HEK293T (cell line): ENCODE data around the gene LRRC2.
"Not testable (repeated sequence)": the region's sequence is repeated elsewhere in the genome, so short reads cannot be mapped to it uniquely, and the experiment has no call there.

ENCODE experiments used
- CTCF ChIA-PET: fragments of 350-600 bp; formaldehyde crosslinking; extraction: SDS; loops from one replicate; lab custom pipeline; 2021; ENCODE audit warnings: antibody characterized with exemption, inconsistent platforms; lab: Yijun Ruan, JAX
- POLR2A ChIA-PET: fragments of 350-600 bp; formaldehyde crosslinking; extraction: SDS; loops from one replicate; lab custom pipeline; 2020; ENCODE audit warnings: antibody characterized with exemption, inconsistent platforms; lab: Yijun Ruan, JAX
- DNase-seq: peaks from one replicate; pipeline ENCODE4 v3.0.0; 2012; ENCODE audit warnings: mixed read lengths; ENCODE audit errors: extremely low spot score
- ARNT ChIP-seq: fragments of 450-650 bp; IDR thresholded peaks from 2 replicates; pipeline ENCODE4 v1.6.1; 2017; ENCODE audit warnings: mild to moderate bottlenecking
- BHLHE40 ChIP-seq: fragments of 450-650 bp; IDR thresholded peaks from 2 replicates; pipeline ENCODE4 v1.6.1; 2016; ENCODE audit warnings: mild to moderate bottlenecking, moderate library complexity, borderline replicate concordance
- CTBP1 ChIP-seq: fragments of 450-650 bp; IDR thresholded peaks from 2 replicates; pipeline ENCODE4 v1.6.1; 2016; ENCODE audit warnings: borderline replicate concordance
- ELF4 ChIP-seq: fragments of 450-650 bp; IDR thresholded peaks from 2 replicates; pipeline ENCODE4 v1.6.1; 2017; ENCODE audit warnings: antibody characterized with exemption
- FOXA1 ChIP-seq: fragments of 450-650 bp; IDR thresholded peaks from 2 replicates; pipeline ENCODE4 v1.6.1; 2016; ENCODE audit warnings: mild to moderate bottlenecking
- FOXK2 ChIP-seq: fragments of 450-650 bp; IDR thresholded peaks from 2 replicates; pipeline ENCODE4 v1.6.1; 2016; ENCODE audit warnings: mild to moderate bottlenecking
- FOXM1 ChIP-seq: fragments of 450-650 bp; IDR thresholded peaks from 2 replicates; pipeline ENCODE4 v1.6.1; 2017; ENCODE audit warnings: mild to moderate bottlenecking, borderline replicate concordance
- HDGF ChIP-seq: fragments of 450-650 bp; IDR thresholded peaks from 2 replicates; pipeline ENCODE4 v1.6.1; 2017; ENCODE audit warnings: antibody characterized with exemption, borderline replicate concordance
- L3MBTL2 ChIP-seq: fragments of 450-650 bp; conservative IDR thresholded peaks from 2 replicates; pipeline ENCODE4 v1.6.1; 2016; ENCODE audit warnings: mild to moderate bottlenecking
- LEF1 ChIP-seq: fragments of 450-650 bp; IDR thresholded peaks from 2 replicates; pipeline ENCODE4 v1.6.1; 2017; ENCODE audit warnings: mild to moderate bottlenecking, borderline replicate concordance
- NFRKB ChIP-seq: fragments of 450-650 bp; IDR thresholded peaks from 2 replicates; pipeline ENCODE4 v1.6.1; 2016; ENCODE audit warnings: mild to moderate bottlenecking, moderate library complexity
- PKNOX1 ChIP-seq: fragments of 450-650 bp; IDR thresholded peaks from 2 replicates; pipeline ENCODE4 v1.6.1; 2016
- SP1 ChIP-seq: fragments of 450-650 bp; IDR thresholded peaks from 2 replicates; pipeline ENCODE4 v1.6.1; 2017
- SUZ12 ChIP-seq: fragments of 450-650 bp; IDR thresholded peaks from 2 replicates; pipeline ENCODE4 v1.6.1; 2016; ENCODE audit warnings: mild to moderate bottlenecking
- TARDBP ChIP-seq: fragments of 450-650 bp; IDR thresholded peaks from 2 replicates; pipeline ENCODE4 v1.6.1; 2016
- ZNF384 ChIP-seq: fragments of 450-650 bp; IDR thresholded peaks from 2 replicates; pipeline ENCODE4 v1.6.1; 2016

Gene LRRC2

GRCh38 chr3:46595819-46596314, 29.8 kb upstream of the LRRC2 start:
- TF ChIP-seq HDGF (no peak), LEF1 (no peak), TARDBP (no peak), L3MBTL2 (no peak), SUZ12 (no peak), NFRKB (no peak), FOXM1 (no peak), SP1 (no peak), BHLHE40 (no peak), ELF4 (no peak), ARNT (no peak), ZNF384 (no peak), PKNOX1 (no peak), FOXK2 (no peak), CTBP1 (no peak), FOXA1 (no peak)
- no peak for DNase-seq
- ChIA-PET POLR2A (no interaction called here), CTCF (no interaction called here)

DNA sequence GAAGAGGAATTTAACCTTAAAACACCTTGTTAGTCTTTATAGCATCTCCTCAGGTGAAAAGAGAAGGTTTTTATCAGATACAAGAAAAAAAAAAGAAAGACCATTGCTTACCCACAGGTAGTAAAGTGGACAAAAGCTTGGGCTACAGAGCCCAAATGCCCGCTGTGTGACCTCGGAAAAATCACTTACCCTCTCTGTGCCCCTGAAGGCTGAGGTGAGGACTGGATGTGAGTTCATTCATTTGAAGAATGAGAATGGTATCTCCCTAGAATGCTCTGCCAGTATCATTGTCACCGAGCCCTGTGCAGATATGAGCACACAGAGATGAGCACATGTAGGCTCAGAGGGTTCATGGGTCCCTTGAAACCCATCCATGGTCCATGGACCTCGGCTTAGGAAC, 28.6 kb upstream of the LRRC2 start:
- ChIA-PET CTCF (no interaction called here), POLR2A (no interaction called here)
- DNase-seq: no peak
- TF ChIP-seq CTBP1 (no peak), FOXM1 (no peak), ELF4 (no peak), BHLHE40 (no peak), HDGF (no peak), PKNOX1 (no peak)

GRCh38 chr3:46593979-46594378, 27.9 kb upstream of the LRRC2 start:
- CTCF ChIA-PET: no interaction called here
- no peak for DNase-seq
- TF ChIP-seq FOXA1 (no peak), ELF4 (no peak), HDGF (no peak), LEF1 (no peak), NFRKB (no peak), PKNOX1 (no peak), BHLHE40 (no peak), ZNF384 (no peak), L3MBTL2 (no peak), TARDBP (no peak), FOXM1 (no peak), ARNT (no peak), SP1 (no peak), FOXK2 (no peak), SUZ12 (no peak), CTBP1 (no peak)
- POLR2A ChIA-PET: no interaction called here

DNA sequence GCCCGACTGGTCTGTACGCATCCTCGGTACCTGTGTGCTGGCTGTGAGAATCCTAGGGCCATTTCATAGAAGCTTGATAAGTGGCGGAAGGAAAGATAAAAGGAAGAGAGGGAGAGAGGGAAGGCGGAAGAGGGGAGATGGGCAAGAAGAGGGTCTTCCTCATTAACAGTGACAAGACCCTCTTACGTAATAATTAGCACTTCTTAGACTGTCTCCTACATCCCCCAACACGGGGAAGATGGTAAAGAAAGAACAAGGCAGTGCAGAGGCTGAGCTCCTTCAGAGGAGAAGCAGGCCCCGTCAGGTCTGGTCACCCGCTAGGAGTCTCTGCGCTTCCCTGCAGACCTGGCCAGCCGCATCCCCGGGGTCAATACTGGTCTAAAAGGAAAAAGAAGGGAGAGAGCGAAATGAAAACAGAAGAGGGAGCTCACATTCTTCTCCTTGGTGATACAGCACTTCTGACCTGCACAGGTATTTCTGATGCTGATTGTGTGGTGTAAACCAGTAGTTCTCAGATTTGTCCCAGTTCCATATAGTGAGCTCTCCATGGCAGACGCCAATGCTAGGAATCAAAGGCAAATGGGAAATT, 27.3 kb upstream of the LRRC2 start:
- TF ChIP-seq L3MBTL2 (no peak), SUZ12 (no peak)
- no peak for DNase-seq
- POLR2A ChIA-PET: no interaction called here
- CTCF ChIA-PET: no interaction called here

DNA sequence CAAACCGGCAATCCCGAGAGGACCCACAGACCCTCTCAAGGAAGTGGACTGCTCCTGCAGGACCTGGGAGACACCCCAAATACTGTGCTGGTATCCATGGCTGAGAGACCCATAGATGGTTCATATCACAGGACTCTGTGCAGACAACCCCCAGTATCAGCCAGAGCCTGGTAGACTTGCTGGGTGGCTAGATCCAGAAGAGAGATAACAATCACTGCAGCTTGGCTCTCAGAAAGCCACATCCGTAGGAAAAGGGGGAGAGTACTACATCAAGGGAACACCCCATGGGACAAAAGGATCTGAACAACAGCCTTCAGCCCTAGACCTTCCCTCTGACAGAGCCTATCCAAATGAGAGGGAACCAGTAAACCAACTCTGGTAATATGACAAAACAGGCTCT, 21.2 kb upstream of the LRRC2 start:
- DNase-seq, POLR2A ChIA-PET, CTCF ChIA-PET: not testable (repeated sequence)

DNA sequence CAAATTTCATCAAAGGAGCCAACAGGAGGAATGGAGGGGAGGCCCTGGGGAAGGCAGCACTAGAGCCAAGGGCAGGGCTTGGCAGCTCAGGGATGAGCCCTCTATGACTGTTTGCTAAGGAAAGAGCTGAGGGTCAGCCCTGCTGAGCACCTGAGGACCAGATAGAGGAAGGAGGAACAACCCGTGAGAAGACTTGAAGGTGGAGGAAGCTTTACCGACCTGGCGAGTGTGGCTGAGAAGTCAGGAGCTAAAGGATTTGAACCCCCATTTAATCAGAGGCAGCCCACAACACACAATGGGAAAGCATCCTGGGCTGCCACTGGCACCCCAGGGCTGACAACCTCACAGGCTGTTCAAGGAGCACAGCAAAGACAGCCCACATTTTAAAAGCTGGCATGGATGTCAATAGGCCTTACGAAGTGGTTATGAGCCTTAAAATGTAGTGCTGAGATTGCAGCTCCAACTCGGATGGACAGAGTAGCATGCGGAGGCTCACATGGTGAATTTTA, 20.7 kb upstream of the LRRC2 start:
- TF ChIP-seq FOXM1: no peak
- TF ChIP-seq LEF1: no peak
- TF ChIP-seq FOXA1: no peak
- no peak for TF ChIP-seq NFRKB
- TF ChIP-seq BHLHE40: no peak
- no peak for TF ChIP-seq HDGF
- TF ChIP-seq ELF4: no peak
- TF ChIP-seq ARNT: no peak
- TF ChIP-seq FOXK2: no peak
- no peak for DNase-seq
- ChIA-PET POLR2A (no interaction called here), CTCF (no interaction called here)
